Stimulated activated CD8-positive, alpha-beta memory T cell treated with anti-CD3 and anti-CD28 coated beads, Interleukin-12 subunit alpha, Interleukin-12 subunit beta, amount 100 ng/mL, for 1 hour (primary cell): Measurements from ENCODE around the gene PRRT4.
A peak's percentile ranks its signal among the peaks of the same experiment; 100 is the strongest.

Experiments used
- DNase-seq: peaks from one replicate; pipeline ENCODE4 v3.0.0-alpha.2; 2020; ENCODE audit warnings: low read depth

Gene PRRT4

DNA sequence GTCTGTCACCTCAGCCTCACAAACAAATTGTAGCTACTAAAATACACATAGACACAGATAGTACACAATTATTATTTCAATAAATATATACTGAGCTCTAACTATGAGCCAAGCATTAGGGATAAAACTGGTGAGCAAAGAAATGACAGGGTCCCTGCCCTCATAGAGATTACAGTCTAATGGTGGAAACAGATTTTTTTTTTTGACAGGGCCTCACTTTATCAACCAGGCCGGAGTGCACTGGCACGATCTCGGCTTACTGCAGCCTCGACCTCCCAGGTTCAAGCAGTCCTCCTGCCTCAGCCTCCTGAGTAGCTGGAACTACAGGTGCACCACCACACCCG is 17.1 kb downstream of the PRRT4 start:
- DNase-seq, result no peak

DNA sequence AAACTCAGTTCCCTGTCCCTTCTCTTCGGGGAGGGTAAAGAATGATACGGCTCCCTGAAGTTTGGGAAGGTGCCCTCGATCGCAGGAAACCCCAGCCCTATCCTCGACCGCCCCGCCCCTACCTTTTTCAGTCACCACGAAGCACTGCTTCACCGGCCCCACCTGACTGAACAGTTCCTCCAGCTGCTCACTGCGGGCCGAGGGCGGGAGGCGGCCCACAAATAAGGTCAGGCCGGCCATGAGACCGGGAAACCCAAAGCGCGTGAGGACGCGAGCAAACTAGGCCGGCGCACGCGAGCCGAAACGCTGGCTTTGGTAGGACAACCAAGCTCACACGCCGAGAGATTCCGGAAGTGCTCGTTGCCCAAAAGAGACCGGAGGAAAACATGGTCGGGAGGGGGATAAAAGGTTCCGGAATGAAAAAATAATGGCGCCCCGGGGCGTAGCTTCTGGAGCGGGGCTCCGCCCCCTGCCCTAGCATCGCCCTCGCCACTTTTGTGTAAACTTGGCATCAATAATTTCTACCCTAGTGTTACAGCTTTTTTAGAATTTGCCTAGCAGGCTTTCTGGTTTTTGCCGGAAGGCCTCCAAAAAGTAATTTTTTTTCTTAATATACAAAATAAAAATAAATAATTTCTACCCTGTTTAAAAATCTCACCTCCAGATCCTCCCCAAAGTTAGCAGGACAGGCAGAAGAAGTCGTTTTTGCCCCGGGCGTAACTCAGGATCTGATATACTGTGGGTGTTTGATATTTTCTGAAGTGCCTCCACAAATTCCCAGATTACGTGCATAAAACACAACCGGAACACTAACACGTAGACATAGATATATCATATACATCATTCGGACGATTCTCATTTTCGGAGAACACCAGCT is 17.7 kb downstream of the PRRT4 start, which contains the start of gene RBM28:
RBM28 (minus strand) TSS at position 355 of the 877 bp plus-strand sequence; CDS start at position 240, 115 bp downstream.
- peak; percentile 71 for DNase-seq

DNA sequence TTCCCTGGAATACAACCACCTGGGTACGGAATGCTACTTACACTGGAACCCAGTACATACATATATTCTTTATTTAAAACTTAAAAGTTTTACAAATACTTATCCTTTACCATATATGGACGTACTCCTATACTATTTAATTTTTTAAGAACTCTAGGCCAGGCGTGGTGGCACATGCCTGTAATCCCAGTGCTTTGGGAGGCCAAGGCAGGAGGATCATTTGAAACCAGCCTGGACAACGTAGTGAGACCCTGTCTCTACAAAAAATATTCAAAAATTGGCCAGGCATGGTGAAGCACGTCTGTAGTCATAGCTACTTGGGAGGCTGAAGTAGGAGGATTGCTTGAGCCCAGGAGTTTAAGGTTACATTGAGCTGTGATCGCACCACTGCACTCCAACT is 19.8 kb downstream of the PRRT4 start:
- DNase-seq, result no peak

GRCh38 chr7:128335730-128336129 is 25.8 kb downstream of the PRRT4 start:
- no peak for DNase-seq

- DNase-seq, result no peak
Measured at GRCh38 chr7:128324368-128324680, 37.2 kb downstream of the PRRT4 start.

GRCh38 chr7:128323459-128324367 is 37.8 kb downstream of the PRRT4 start:
- DNase-seq, result no peak

GRCh38 chr7:128323040-128323439 is 38.5 kb downstream of the PRRT4 start:
- no peak for DNase-seq

GRCh38 chr7:128322040-128322643 is 39.3 kb downstream of the PRRT4 start:
- DNase-seq, result no peak

- DNase-seq, result no peak
Measured at GRCh38 chr7:128321044-128321422, 40.5 kb downstream of the PRRT4 start.

DNA sequence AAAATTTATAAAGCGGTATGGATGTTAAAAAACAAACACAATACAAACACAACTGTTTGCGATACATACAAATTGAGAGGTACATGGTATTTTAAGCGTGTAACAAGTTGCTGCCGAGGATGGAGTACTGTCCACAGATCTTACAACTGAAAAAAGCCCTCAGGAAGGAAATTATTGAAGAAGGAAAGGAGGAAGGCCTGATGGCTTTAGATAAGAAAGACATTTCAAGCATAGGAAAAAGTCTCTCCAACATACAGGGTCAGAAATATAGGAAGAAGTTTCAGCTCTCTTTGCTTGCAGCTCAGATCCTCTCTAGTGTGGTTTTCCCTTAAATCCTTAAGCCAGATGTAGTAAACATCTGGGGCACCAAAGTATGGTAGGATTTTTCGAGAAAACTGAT is 42.8 kb downstream of the PRRT4 start:
- DNase-seq, result no peak

DNA sequence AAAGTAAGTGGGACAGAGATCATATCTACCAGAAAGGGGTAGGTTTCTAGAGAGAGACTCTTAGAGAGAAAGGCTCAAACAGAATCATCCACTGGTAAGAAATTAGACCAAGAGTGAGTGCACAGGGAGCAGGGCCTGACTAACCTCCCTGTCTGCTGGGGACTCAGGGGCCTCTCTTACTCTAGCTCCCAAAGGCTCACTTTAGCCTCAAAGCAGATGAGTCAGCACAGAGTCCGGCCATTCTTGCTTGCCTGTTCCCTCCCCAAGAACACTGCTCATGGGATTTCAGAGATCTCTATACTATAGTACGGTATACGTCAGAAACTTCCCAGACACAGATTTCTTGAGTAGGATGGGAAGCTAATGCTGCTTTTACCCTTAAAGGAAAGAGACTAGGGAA is 50.5 kb downstream of the PRRT4 start:
- DNase-seq, result no peak

- no peak for DNase-seq
Measured at GRCh38 chr7:128310499-128310898, 51.0 kb downstream of the PRRT4 start.

DNA sequence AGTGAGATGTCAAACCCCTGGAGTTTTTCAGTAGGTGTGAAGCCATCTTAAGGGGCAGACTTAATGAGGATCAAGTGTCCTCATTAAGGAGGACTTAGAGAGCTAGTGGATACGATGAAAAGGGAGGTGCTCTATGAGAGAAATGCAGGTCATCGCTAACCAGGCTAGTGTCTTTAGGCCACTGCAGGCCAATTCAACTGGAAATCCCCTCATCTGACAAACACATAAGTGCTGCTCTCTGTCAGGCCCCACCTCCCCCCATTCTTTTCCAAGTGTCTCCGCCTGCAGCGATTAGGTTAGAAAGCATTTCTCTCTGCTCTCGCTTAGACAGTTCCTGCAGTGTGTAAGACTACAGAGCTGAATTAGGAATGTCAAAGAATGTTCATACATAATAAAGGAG is 51.5 kb downstream of the PRRT4 start:
- DNase-seq, result no peak

GRCh38 chr7:128309124-128309523 is 52.4 kb downstream of the PRRT4 start:
- no peak for DNase-seq

GRCh38 chr7:128307061-128307460 is 54.4 kb downstream of the PRRT4 start:
- DNase-seq, result no peak

GRCh38 chr7:128304212-128304611 is 57.3 kb downstream of the PRRT4 start:
- DNase-seq, result no peak

- no peak for DNase-seq
Measured at GRCh38 chr7:128303643-128304042, 57.8 kb downstream of the PRRT4 start.

GRCh38 chr7:128303133-128303532 is 58.4 kb downstream of the PRRT4 start:
- no peak for DNase-seq

DNA sequence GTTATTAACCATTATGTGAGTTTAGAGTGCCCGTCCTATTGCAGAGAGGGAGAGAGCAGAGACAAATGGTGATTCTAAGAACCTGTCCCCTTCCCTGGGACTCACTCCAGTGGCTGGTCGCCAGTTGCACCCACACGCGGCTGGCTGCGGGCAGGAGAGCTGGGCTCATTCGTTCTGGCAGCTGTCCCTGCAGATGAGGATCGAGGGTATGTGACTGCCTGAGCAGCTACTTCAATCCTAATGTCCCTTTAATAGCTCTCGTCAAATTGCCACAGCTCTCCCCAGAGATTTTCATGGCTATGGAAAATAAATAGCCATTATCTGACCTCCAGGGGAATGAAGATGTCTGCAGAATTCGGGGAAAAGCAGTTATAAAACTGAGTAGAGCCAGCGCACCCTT is 59.4 kb downstream of the PRRT4 start:
- no peak for DNase-seq
